Fibroblast of skin of left quadriceps (primary cell): ENCODE measurements around the gene STAT1.
A peak's percentile ranks its signal among the peaks of the same experiment; 100 is the strongest.

Experiments
- DNase-seq, 2 experiments: peaks; one replicate each; pipeline ENCODE4 v3.0.0-alpha.2; 2013; ENCODE audit warnings: low read depth in 2 of 2

STAT1 gene

DNA sequence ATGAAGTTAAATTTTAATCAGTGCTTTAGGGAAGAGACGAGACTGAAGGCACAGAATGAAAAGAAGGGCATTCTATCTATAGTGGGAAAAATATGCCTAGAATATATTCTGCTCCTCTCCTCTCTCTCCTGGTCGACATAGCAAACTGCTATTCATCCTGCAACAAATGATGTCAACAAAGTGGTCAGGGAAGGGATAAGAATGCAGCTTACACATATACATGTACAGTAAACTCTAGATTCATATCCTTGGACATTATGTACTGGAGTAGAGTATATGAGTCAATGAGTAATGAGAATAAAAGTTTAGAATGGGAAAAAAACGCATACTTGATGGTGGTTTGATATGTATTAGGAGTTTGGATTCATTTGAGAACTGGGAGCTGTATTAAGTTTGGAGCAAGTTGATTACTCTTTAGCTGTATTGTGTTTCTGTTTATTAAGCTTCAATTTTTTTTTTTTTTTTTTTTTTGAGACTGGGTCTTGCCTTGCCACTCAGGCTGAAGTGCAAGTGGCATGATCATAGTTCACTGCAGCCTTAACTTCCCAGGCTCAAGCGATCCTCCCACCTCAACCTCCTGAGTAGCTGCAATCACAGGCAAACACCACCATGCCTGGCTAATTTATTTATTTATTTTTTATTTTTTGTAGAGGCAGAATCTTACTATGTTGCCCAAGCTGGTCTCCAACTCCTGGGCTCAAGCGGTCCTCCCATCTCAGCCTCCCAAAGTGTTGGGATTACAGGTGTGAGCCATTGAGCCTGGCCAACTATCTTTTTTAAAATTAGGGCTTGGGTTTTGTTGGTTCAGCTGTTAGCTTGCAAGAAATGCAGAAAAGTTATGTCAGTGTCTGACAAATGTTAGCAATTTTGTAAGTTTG, 53.8 kb downstream of the STAT1 start:
- no peak for DNase-seq

DNA sequence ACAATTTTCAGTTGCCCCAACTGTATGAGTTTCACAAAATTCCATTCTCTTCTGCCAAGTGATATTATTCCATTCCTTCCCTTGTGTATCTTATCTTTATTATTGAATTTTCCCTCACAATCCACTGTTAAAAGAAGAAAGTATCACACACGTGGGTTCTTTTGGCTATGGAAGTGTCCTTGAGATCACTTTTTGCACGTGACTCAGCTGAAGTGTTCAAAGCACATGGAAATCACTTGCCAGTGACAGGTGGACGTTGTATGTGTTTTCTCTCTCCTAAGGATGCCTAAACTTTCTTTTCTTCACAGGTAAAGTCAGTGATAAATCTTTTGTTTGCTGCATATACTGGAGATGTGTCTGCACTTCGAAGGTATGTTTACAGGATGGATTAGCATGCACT, 60.7 kb downstream of the STAT1 start:
- DNase-seq: no peak

DNA sequence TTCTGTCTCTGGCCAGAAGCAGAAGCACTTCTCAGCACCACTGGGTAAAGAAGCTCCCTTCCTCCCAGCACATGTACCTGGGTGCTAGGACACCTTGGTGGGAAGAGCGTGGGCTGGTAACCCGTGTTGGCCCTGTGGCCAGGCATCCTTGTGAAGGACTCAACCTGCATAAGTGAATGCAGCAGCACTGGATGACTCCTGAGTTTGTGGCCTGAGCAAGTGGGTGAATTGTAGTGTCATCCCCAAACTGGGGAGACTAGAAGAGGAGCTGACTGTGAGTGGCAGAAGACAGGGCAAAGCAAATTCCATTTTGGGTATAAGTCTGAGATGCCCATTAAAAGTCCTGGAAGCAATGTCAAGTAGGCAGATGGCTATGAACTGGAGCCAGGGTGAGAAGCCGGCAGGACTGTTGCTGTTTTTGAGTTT, 63.4 kb downstream of the STAT1 start:
- no peak for DNase-seq

DNA sequence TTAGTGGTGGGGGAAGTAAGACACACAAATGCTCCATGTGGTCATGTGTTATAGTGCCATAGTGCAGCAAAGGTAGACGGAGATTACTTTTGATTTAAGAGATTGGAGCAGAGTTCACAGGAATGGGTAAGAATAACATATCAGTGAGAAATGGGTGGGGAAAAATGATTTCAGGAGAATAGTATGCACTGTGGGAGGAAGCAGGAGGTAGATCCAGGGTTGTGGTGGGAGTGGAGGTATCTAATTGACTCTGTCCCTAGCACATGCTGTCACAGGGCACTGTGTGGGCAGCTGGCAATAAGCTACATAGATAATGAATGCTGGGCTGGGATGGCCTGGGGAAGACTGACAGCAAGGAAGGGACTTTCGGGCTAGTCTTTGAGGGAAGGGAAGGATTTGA, 65.3 kb downstream of the STAT1 start:
- no peak for DNase-seq

DNA sequence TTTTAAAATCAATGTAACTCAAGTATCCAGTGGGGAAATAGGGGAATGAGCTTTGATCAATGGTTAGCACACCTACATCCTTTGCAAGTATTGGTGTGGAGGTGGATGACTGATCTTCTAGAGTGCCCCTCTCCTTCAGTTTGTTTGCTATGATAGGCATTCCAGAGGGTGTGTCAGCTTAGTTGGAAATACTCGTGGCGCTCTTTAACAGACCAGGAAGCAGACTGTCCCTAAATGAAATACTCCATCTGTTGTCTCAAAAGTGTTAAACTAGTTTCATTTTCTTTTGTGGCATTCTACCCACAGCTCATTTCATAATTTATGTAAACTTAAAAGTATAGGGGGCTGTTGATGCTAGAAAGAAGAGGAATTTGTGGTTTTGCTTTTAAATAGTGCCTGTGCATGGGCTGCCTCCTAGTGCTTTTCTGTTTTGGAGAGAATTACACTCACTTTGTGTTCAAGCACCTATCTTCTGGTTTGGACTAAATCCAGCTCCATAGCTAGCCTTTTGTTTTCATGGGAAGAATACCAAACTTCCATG, 66.2 kb downstream of the STAT1 start:
- DNase-seq: peak; percentile 32 to 34

DNA sequence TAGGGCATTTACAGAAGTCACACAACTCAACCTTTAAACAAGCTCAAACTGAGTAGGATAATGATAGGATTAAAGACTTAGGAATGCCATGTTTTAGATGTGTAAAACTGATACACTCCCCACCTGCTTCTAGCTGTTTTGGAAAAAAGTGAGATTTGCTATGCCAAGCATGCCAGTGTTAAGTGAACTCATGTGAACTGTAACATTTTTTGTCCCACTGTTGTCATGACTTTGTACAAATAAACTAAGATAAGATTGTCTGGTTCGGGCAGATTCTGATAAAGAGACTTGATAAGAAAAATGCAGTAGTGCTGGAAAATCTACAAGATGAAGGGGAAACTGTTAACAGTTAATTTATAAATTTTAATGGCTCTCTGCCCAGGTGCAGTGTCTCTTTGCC, 66.8 kb downstream of the STAT1 start:
- DNase-seq: no peak

DNA sequence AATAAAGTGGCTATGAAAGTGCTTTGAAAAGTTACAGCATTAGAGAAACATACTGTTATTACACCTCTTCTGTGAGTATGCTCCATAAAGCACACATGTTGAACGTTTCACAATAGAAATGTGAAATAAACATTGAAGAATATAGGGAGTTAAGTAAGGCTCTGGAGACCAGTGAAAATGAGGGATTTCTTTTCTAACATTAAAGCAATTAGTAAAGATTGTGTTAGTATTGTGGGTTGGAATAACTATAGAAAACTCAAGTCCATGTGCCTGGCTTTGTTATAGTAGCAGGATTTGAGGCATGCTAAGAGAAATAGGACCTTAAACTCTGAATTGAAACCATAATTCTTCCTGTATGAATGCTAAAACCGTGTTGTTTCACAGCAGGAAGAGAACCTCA, 70.3 kb downstream of the STAT1 start:
- DNase-seq: no peak

DNA sequence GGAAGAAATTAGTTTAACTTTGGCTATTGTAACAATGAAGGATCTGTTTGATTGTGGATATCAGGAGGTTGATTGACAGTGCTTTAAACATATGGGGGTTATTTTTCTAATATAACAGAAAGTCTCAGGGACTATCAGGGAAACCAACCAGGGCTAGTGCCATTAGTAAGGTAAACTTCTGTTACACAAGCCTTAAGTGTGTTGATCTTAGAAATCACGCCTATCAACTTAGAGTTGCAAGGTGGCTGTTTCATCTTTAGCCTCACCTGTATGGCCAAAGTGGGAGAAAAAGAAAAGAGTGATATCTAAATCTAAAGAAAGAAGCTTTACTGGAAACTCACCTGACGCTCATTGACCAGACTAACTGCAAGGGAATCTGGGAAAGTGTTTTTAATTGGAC, 71.3 kb downstream of the STAT1 start:
- no peak for DNase-seq

DNA sequence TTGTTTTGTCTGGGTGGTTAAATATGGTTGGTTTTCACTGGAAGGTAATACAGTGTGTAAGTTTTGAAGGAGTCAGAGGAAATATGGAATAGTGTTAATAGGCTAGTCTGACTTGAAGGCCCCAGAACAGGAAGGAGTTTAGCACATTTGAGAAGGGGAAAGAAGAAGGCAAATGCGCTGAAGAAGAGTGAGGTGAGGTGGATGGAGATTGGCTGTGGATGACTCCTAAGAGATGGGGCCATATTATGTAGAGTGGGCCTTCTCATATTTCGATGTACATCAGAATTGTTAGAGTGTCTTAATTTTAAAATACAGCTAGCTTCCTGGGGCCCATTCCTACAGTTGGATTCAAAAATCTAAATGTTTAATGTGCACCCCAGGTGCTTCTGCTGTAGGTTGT, 72.4 kb downstream of the STAT1 start:
- DNase-seq: no peak

DNA sequence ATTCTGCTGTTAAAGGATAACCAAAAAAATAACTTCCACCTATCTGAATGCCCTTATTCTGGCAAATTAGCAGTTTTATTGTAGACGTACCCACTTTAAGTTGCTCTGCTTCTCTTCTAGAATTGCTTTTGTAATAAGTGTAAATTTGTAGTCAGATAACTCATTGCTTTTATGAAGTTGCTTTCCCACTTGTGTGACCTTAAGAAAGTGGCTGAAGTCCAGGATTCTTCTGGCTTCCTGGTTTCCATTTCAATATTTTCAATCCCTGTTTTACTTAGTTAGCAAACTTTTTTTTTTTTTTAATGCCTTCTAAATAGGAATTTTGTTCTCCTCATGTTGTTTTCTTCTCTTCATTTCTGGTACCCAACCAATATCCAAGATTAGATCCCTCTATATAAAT, 73.5 kb downstream of the STAT1 start:
- DNase-seq: no peak

DNA sequence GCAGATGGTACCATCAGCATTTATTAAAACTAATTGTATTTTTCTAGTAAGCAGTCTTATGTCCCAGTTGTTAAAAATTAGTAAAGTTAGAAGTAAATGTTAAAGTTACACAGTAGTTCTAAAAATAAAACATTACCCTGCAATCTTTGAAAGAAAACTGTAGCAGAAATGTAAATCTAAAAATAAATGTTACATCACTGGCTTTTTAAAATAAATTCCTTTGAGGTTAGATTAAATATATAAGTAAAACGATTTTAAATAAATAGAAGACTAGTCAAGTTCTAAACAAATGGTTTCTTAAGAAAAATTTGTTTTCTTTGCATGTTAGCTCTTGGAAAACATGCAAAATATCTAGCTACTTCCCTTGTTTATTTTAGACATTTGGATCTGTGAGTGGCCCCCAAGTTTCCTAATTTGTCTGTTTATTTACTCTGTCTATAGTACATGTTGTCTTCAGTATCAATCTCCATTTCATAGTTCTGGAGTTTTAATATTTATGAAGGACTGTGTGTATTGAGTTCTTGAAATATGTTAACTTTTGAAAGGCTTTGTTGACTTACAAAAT, 75.1 kb downstream of the STAT1 start:
- no peak for DNase-seq

DNA sequence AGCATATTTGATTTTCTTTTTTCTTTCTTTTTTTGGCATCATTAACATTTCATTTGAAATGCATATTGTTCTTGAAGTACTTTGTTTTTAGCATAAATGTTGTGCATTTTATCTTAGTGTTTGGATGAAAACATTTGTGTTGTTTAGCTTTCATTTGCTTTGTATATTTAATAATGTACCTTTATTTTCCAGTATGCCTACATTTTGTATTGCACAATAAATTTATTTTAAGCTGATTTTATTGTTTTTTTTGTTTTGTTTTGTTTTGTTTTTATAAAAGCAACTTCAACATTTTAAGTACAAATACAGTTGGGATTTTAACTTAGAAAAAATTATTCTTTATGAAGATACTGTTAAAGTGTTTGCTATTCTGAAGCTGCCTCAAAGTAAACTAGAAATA, 78.9 kb downstream of the STAT1 start:
- no peak for DNase-seq

DNA sequence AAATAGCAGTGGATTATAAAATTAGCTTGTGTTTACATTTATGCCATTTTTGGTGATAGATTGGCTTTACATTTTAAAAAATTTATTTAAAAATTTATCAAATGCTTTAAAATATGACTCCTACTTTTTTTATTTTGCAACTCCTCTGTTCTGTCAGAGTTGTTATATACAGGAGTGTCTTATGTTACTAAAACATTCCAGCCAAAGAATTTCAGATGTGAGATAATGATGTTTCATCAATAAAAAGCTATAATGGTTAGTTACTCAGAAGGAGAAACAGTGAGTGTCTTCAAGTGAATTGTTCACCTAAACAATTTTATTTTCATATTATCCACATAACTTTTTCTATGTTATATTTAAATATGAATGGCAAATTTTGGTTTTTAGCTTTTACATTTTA, 80.6 kb downstream of the STAT1 start:
- DNase-seq: no peak

DNA sequence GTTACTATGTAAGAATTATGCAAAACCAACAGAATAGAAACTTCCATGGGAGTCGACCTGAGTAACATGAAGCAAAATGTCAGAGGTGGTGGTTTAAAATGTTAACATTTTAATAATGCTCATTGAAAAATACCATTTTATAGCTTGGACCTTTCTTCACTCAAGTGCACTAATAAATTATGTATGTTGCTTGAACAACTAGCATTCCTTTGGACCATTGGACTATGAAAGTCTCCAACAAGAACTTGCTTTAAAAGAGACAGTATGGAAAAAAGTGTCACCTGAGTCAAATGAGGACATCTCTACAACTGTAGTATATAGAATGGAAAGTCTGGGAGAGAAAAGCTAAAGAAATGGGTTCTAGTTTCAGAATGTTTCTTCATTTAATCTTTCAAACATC, 81.5 kb downstream of the STAT1 start:
- DNase-seq: no peak

DNA sequence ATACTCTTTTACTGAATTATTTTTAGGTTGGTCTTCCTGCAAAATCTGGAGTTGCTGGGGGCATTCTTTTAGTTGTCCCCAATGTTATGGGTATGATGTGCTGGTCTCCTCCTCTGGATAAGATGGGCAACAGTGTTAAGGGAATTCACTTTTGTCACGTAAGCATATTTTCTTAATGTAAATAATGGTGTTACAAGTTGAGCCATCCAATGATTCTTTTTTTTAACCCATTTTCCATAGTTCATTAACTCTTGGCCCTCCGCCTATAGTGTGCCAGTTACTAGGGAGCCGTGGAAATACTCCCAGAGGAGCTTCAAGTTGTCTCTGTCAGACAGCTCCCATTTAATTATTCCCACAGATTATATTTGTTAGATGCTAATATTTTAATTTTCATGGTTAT, 83.6 kb downstream of the STAT1 start:
- no peak for DNase-seq

DNA sequence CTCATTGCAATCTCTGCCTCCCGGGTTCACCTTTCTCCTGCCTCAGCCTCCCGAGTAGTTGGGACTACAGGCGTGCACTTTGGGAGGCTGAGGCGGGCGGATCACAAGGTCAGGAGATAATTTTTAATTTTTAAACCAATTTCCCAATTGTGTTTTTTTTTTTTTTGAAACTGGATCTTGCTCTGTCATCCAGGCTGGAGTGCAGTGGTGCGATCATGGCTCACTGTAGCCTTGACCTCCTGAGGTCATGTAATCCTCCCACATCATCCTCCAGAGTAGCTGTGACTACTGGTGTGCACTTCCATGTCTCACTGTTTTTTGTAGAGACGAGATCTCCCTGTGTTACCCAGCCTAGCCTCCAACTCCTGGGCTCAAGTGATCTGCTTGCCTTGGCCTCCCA, 84.1 kb downstream of the STAT1 start:
- DNase-seq: no peak

DNA sequence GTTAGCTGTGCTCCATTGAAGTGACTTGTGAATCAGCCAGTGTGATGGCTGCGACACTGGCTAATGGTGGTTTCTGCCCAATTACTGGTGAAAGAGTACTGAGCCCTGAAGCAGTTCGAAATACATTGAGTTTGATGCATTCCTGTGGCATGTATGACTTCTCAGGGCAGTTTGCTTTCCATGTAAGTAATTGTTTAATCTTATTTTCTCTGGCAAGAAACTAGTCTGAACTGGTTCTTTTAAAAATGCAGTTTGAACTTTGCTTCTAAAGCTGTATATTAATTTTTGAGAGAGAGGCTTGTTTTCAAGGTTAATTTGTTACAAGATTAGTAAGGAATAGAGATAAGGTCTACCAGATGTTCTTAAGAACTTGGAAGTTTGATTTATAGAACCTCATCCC, 86.7 kb downstream of the STAT1 start:
- no peak for DNase-seq

DNA sequence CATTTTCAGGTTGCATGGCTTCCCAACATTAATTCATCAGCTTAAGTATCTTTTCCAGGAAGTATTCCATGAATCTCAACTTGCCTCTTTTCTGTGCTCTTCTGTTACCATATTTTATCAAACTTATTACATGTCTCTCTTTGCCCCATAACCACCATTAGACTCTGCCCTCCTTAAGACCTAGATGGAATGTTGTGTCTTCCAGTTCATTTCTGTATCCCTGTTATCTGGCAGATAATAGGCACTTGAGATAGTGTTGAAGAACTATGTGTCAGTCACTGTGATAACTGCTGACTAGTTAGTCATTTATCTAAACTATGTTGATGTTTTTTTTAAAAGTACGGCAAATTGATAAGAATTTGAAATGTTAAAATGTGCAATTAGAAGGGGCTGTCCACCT, 91.6 kb downstream of the STAT1 start:
- no peak for DNase-seq

DNA sequence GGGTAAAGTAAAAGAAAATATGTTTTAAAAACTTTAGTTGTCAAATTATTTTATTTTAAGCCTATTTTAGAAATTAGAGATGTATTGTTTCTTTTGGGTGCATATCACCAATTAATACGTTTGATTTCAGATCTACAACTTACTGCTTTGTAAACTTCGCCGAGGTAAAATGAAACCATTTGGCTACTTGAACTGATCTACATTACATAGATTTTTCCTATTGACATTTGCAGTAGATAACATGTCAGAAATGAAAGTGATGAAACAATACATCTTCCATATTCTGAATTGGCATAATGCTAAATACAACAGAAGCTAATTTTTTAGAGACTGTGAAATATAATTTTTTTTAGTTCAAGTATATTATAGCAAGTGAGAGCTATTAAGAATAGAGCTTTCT, 93.9 kb downstream of the STAT1 start:
- DNase-seq: no peak
